H9 (cell line): ENCODE data around the gene TMEM129. TPM values are rescaled to one million over a fixed set of nuclear protein-coding genes. Genes with fewer than 3 reads are reported as not detected.

Experiments used
- DNase-seq: peaks from one replicate; pipeline ENCODE4 v3.0.0-alpha.2; 2017
- H2AFZ ChIP-seq: one replicate; pipeline ENCODE4 v1.6.1; 2013; ENCODE audit warnings: mild to moderate bottlenecking, low read length, control low read depth, moderate library complexity
- H2AK5ac ChIP-seq: 2 replicates; pipeline ENCODE4 v1.6.1; 2013; ENCODE audit warnings: low read length, control low read depth, mixed read lengths; ENCODE audit not compliant: insufficient read length
- H2BK120ac ChIP-seq: one replicate; pipeline ENCODE4 v1.6.1; 2013; ENCODE audit warnings: low read depth, mild to moderate bottlenecking, low read length, control low read depth, inconsistent platforms; ENCODE audit not compliant: poor library complexity, severe bottlenecking
- H2BK12ac ChIP-seq: 2 replicates; pipeline ENCODE4 v1.6.1; 2013; ENCODE audit warnings: low read length, control low read depth, mixed read lengths, low read depth; ENCODE audit not compliant: insufficient read length
- H2BK15ac ChIP-seq: 2 replicates; pipeline ENCODE4 v1.6.1; 2013; ENCODE audit warnings: low read depth, low read length, control low read depth
- H2BK20ac ChIP-seq: one replicate; pipeline ENCODE4 v1.6.1; 2013; ENCODE audit warnings: low read depth, mild to moderate bottlenecking, low read length, control low read depth, inconsistent platforms; ENCODE audit not compliant: poor library complexity, severe bottlenecking
- H2BK5ac ChIP-seq: 2 replicates; pipeline ENCODE4 v1.6.1; 2013; ENCODE audit warnings: low read length, control low read depth, mixed read lengths; ENCODE audit not compliant: insufficient read length
- H3K14ac ChIP-seq: 2 replicates; pipeline ENCODE4 v1.6.1; 2013; ENCODE audit warnings: low read length, control low read depth; ENCODE audit not compliant: insufficient read depth
- H3K18ac ChIP-seq: 2 replicates; pipeline ENCODE4 v1.6.1; 2013; ENCODE audit warnings: low read depth, mild to moderate bottlenecking, mixed read lengths, low read length, control low read depth; ENCODE audit not compliant: insufficient read length
- H3K23ac ChIP-seq: 2 replicates; pipeline ENCODE4 v1.6.1; 2013; ENCODE audit warnings: low read length, control low read depth, mixed read lengths, low read depth; ENCODE audit not compliant: insufficient read length
- H3K23me2 ChIP-seq: 2 replicates; pipeline ENCODE4 v1.6.1; 2013; ENCODE audit warnings: low read depth, mild to moderate bottlenecking, mixed read lengths, low read length, control low read depth; ENCODE audit not compliant: insufficient read length, poor library complexity, severe bottlenecking
- H3K27ac ChIP-seq: 2 replicates; pipeline ENCODE4 v1.5.1; 2013; ENCODE audit warnings: low read length, control low read depth, mixed read lengths, low read depth; ENCODE audit not compliant: insufficient read length
- H3K27me3 ChIP-seq: 2 replicates; pipeline ENCODE4 v1.6.1; 2013; ENCODE audit warnings: low read length, control low read depth, inconsistent platforms; ENCODE audit not compliant: insufficient read depth
- H3K4ac ChIP-seq: 2 replicates; pipeline ENCODE4 v1.6.1; 2013; ENCODE audit warnings: low read depth, mild to moderate bottlenecking, control low read depth, inconsistent platforms, low read length, moderate library complexity
- H3K4me1 ChIP-seq: 2 replicates; pipeline ENCODE4 v1.6.1; 2013; ENCODE audit warnings: low read length, control low read depth, inconsistent platforms; ENCODE audit not compliant: insufficient read depth
- H3K4me2 ChIP-seq: 2 replicates; pipeline ENCODE4 v1.6.1; 2013; ENCODE audit warnings: low read length, control low read depth, mixed read lengths; ENCODE audit not compliant: insufficient read length, insufficient read depth
- H3K56ac ChIP-seq: 2 replicates; pipeline ENCODE4 v1.6.1; 2013; ENCODE audit warnings: low read depth, mild to moderate bottlenecking, mixed read lengths, low read length, control low read depth; ENCODE audit not compliant: insufficient read length
- H3K79me1 ChIP-seq: 2 replicates; pipeline ENCODE4 v1.6.1; 2013; ENCODE audit warnings: low read depth, mild to moderate bottlenecking, moderate library complexity, low read length, control low read depth, inconsistent platforms; ENCODE audit not compliant: insufficient read depth, poor library complexity, severe bottlenecking
- H3K79me2 ChIP-seq: 2 replicates; pipeline ENCODE4 v1.6.1; 2013; ENCODE audit warnings: low read length, control low read depth, inconsistent platforms; ENCODE audit not compliant: insufficient read depth
- H3K9ac ChIP-seq: 2 replicates; pipeline ENCODE4 v1.6.1; 2013; ENCODE audit warnings: low read length, control low read depth, mixed read lengths; ENCODE audit not compliant: insufficient read length; ENCODE audit errors: extremely low read depth
- H3K9me3 ChIP-seq: one replicate; pipeline ENCODE4 v1.6.1; 2013; ENCODE audit warnings: low read depth, low read length, inconsistent platforms; ENCODE audit not compliant: control insufficient read depth
- H3T11ph ChIP-seq: one replicate; pipeline ENCODE4 v1.6.1; 2013; ENCODE audit warnings: mild to moderate bottlenecking, low read length, control low read depth, inconsistent platforms
- H4K20me1 ChIP-seq: one replicate; pipeline ENCODE4 v1.6.1; 2013; ENCODE audit not compliant: control insufficient read depth, insufficient read length, insufficient read depth
- H4K5ac ChIP-seq: 2 replicates; pipeline ENCODE4 v1.6.1; 2013; ENCODE audit warnings: low read depth, mild to moderate bottlenecking, mixed read lengths, low read length, control low read depth; ENCODE audit not compliant: insufficient read length
- H4K8ac ChIP-seq: replicated peaks from 2 replicates; pipeline ENCODE4 v1.6.1; 2013; ENCODE audit warnings: low read length, control low read depth, mixed read lengths, low read depth; ENCODE audit not compliant: insufficient read length
- H4K91ac ChIP-seq: 2 replicates; pipeline ENCODE4 v1.6.1; 2013; ENCODE audit warnings: low read depth, mild to moderate bottlenecking, moderate library complexity, mixed read lengths, low read length, control low read depth; ENCODE audit not compliant: insufficient read length
- H3K27ac Mint-ChIP-seq, 3 experiments: 2 replicates in 2 of 3; 3 replicates in 1 of 3; pipeline ENCODE4 v1.8.0; 2020 to 2021; ENCODE audit warnings: mixed read lengths in 3 of 3, mild to moderate bottlenecking in 1 of 3, moderate library complexity in 1 of 3
- H3K27me3 Mint-ChIP-seq: 2 replicates; pipeline ENCODE4 v1.8.0; 2021; ENCODE audit warnings: low read depth, mild to moderate bottlenecking, moderate library complexity, mixed read lengths
- H3K36me3 Mint-ChIP-seq, 3 experiments: 2 replicates in 2 of 3; 3 replicates in 1 of 3; pipeline ENCODE4 v1.8.0; 2020 to 2021; ENCODE audit warnings: low read depth in 3 of 3, mixed read lengths in 3 of 3; ENCODE audit not compliant: insufficient read depth in 1 of 3
- H3K4me1 Mint-ChIP-seq, 2 experiments: 2 replicates each; pipeline ENCODE4 v1.8.0; 2020; ENCODE audit warnings: mixed read lengths in 2 of 2
- H3K4me3 Mint-ChIP-seq, 2 experiments: 2 replicates in 1 of 2; 3 replicates in 1 of 2; pipeline ENCODE4 v1.8.0; 2020 to 2021; ENCODE audit warnings: mild to moderate bottlenecking in 2 of 2, mixed read lengths in 2 of 2, moderate library complexity in 1 of 2
- H3K9me3 Mint-ChIP-seq, 2 experiments: 2 replicates in 1 of 2; 3 replicates in 1 of 2; pipeline ENCODE4 v1.8.0; 2020; ENCODE audit warnings: mild to moderate bottlenecking in 2 of 2, mixed read lengths in 2 of 2, moderate library complexity in 1 of 2
- WGBS: extraction: QIAGEN DNeasy Blood & Tissue Kit; methylation state at CpG from one replicate; pipeline ENCODE4 v1.1.7; 2013; ENCODE audit warnings: missing lambda C conversion rate, low lambda C conversion rate, mixed read lengths; ENCODE audit not compliant: insufficient read length; ENCODE audit errors: extremely low coverage; 5-methylcytosine and 5-hydroxymethylcytosine counted together
- total RNA-seq: library from RNA; stranded (reverse); gene quantifications from 2 replicates; pipeline ENCODE4 v1.2.1, GENCODE V29; 2021
- TF ChIP-seq, protein P1 (sequence below): fragments of 200-600 bp; sonication (generic); conservative IDR thresholded peaks from 3 replicates; pipeline ENCODE4 v1.8.0; 2021; ENCODE audit warnings: antibody characterized with exemption, mild to moderate bottlenecking

TMEM129 gene
- total RNA-seq, 1 experiment from 2014 or later = 27.3 TPM

DNA sequence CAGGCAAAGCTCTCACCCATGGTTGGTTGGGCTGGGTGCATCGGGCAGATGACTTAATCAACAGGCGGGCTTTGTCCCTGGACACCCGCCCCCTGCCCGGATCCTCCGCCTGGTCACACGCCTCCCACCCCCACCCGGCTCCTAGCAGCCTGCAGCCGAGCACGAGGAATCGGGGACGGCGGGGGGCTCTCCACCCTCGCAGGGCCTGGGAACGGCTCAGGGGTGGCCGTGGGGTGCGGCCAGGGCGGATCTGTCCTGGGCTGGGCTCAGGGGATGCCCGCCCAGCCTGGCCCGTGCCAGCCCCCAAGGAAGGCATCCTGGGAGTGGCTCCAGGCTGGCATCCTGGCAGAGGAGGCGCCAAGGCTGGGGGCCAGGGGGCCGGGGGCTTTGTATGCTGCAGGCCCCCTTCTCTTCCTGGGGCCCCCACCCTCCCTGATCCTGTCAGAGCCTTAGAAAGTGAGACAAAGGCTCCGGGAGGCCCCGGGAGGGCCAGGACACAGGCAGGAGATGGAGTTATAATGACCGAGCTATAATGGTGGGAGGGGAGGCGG is 39.5 kb upstream of the TMEM129 start:
- Mint-ChIP-seq H3K36me3 (no peaks in the 10 kb centered on the region), H3K4me1 (peaks cover 12 to 28% of the 10 kb centered on the region in 2 experiments), H3K27ac (no peak overlapping the region), H3K4me3 (no peak overlapping the region), H3K9me3 (no peaks in the 10 kb centered on the region), H3K27me3 (peaks cover 7% of the 10 kb centered on the region)
- Histone ChIP-seq H4K5ac (no peak overlapping the region), H3K27ac (no peak overlapping the region), H2BK12ac (no peak overlapping the region), H2BK15ac (no peak overlapping the region), H3K79me1 (no peaks in the 10 kb centered on the region), H3K56ac (no peak overlapping the region), H2BK20ac (no peak overlapping the region), H4K8ac (no peak overlapping the region), H3K4me1 (no peaks in the 10 kb centered on the region), H3K4me2 (no peak overlapping the region), H3K18ac (no peak overlapping the region), H2BK120ac (no peak overlapping the region), H3K9ac (no peak overlapping the region), H3K27me3 (no peaks in the 10 kb centered on the region), H3K14ac (no peak overlapping the region), H3K9me3 (no peaks in the 10 kb centered on the region), H3K79me2 (no peaks in the 10 kb centered on the region), H3K23me2 (no peaks in the 10 kb centered on the region), H2AFZ (no peak overlapping the region), H4K91ac (no peak overlapping the region), H2BK5ac (no peak overlapping the region), H3T11ph (no peak overlapping the region), H3K4ac (no peak overlapping the region), H2AK5ac (no peak overlapping the region), H3K23ac (no peak overlapping the region), H4K20me1 (no peaks in the 10 kb centered on the region)
- TF ChIP-seq, protein P1, sequence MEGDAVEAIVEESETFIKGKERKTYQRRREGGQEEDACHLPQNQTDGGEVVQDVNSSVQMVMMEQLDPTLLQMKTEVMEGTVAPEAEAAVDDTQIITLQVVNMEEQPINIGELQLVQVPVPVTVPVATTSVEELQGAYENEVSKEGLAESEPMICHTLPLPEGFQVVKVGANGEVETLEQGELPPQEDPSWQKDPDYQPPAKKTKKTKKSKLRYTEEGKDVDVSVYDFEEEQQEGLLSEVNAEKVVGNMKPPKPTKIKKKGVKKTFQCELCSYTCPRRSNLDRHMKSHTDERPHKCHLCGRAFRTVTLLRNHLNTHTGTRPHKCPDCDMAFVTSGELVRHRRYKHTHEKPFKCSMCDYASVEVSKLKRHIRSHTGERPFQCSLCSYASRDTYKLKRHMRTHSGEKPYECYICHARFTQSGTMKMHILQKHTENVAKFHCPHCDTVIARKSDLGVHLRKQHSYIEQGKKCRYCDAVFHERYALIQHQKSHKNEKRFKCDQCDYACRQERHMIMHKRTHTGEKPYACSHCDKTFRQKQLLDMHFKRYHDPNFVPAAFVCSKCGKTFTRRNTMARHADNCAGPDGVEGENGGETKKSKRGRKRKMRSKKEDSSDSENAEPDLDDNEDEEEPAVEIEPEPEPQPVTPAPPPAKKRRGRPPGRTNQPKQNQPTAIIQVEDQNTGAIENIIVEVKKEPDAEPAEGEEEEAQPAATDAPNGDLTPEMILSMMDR = no peak
- WGBS = no CpG with 5 or more reads among the region's 25 CpGs
- no peak for DNase-seq
